Mucosa of rectum (tissue), 2 donors: ENCODE results near the gene IDUA.
"Not testable (repeated sequence)": the region's sequence is repeated elsewhere in the genome, so short reads cannot be mapped to it uniquely, and the experiment has no call there.

ENCODE experiments used
- H3K27ac ChIP-seq, 2 donors: one replicate each; pipeline ENCODE4 v1.7.0; 2013; ENCODE audit warnings: inconsistent platforms in 2 of 2, low read depth in 2 of 2, low read length in 2 of 2
- H3K27me3 ChIP-seq, 2 donors: one replicate each; pipeline ENCODE4 v1.7.0; 2013; ENCODE audit warnings: low read length in 2 of 2; ENCODE audit not compliant: control insufficient read depth in 2 of 2, insufficient read depth in 2 of 2
- H3K36me3 ChIP-seq, 2 donors: one replicate each; pipeline ENCODE4 v1.7.0; 2013; ENCODE audit warnings: low read length in 2 of 2; ENCODE audit not compliant: control insufficient read depth in 2 of 2, insufficient read depth in 2 of 2
- H3K4me1 ChIP-seq, 2 donors: one replicate each; pipeline ENCODE4 v1.7.0; 2013; ENCODE audit warnings: low read length in 2 of 2, mild to moderate bottlenecking in 1 of 2; ENCODE audit not compliant: control insufficient read depth in 2 of 2, insufficient read depth in 2 of 2
- H3K4me3 ChIP-seq, 2 donors: one replicate each; pipeline ENCODE4 v1.7.0; 2013; ENCODE audit warnings: low read length in 2 of 2
- H3K9ac ChIP-seq, 2 donors: one replicate each; pipeline ENCODE4 v1.7.0; 2013; ENCODE audit warnings: low read length in 2 of 2, low read depth in 1 of 2, mild to moderate bottlenecking in 1 of 2
- H3K9me3 ChIP-seq, 2 donors: one replicate each; pipeline ENCODE4 v1.7.0; 2013; ENCODE audit warnings: low read length in 2 of 2; ENCODE audit not compliant: control insufficient read depth in 2 of 2
- donor health status: healthy.
- donor health status: Normal muscosa, but diverticular disease.

The IDUA gene

GRCh38 chr4:986879-987623 is at the start of gene IDUA:
TSS of gene IDUA (plus strand) at chr4:987044. CDS start at chr4:987085, 41 bp downstream.
- no peaks in the 10 kb centered on the region for H3K36me3 ChIP-seq
- no peaks in the 10 kb centered on the region for H3K9me3 ChIP-seq
- no peaks in the 10 kb centered on the region for H3K27me3 ChIP-seq
- peaks cover 28 to 30% of the 10 kb centered on the region in 2 donors for H3K4me1 ChIP-seq
- peak within 1 kb of the TSS; percentile 39 to 56 for H3K27ac ChIP-seq
- peak within 1 kb of the TSS; percentile 75 to 81 for H3K9ac ChIP-seq
- peak within 1 kb of the TSS; percentile 72 to 84 for H3K4me3 ChIP-seq

- H3K9me3 ChIP-seq, H3K27me3 ChIP-seq, H3K27ac ChIP-seq, H3K36me3 ChIP-seq, H3K4me3 ChIP-seq, H3K4me1 ChIP-seq, H3K9ac ChIP-seq: not testable (repeated sequence)
These were observed 47.3 kb upstream of the IDUA start for GRCh38 chr4:939508-939907.

- no peaks in the 10 kb centered on the region for H3K36me3 ChIP-seq
- no peak overlapping the region for H3K27ac ChIP-seq
- H3K4me1 ChIP-seq: peaks cover 0 to 9% of the 10 kb centered on the region in 2 donors
- H3K4me3 ChIP-seq: no peak overlapping the region
- H3K9me3 ChIP-seq: no peaks in the 10 kb centered on the region
- H3K27me3 ChIP-seq: no peaks in the 10 kb centered on the region
- no peak overlapping the region for H3K9ac ChIP-seq
These were observed 41.4 kb upstream of the IDUA start for GRCh38 chr4:945274-946102.

GRCh38 chr4:946103-946450 is 40.8 kb upstream of the IDUA start:
- Histone ChIP-seq H3K27me3 (no peaks in the 10 kb centered on the region), H3K4me1 (peaks cover 0 to 9% of the 10 kb centered on the region in 2 donors), H3K9me3 (no peaks in the 10 kb centered on the region), H3K36me3 (no peaks in the 10 kb centered on the region), H3K9ac (no peak overlapping the region), H3K27ac (no peak overlapping the region), H3K4me3 (no peak overlapping the region)

GRCh38 chr4:946517-947471 is 40.0 kb upstream of the IDUA start:
- H3K9ac ChIP-seq: no peak overlapping the region
- H3K36me3 ChIP-seq: peaks cover 0 to 3% of the 10 kb centered on the region in 2 donors
- H3K27me3 ChIP-seq: no peaks in the 10 kb centered on the region
- no peak overlapping the region for H3K4me3 ChIP-seq
- H3K27ac ChIP-seq: no peak overlapping the region
- H3K4me1 ChIP-seq: peaks cover 0 to 9% of the 10 kb centered on the region in 2 donors
- H3K9me3 ChIP-seq: no peaks in the 10 kb centered on the region

- H3K4me1 ChIP-seq: peaks cover 0 to 9% of the 10 kb centered on the region in 2 donors
- H3K27ac ChIP-seq: no peak overlapping the region
- peaks cover 0 to 3% of the 10 kb centered on the region in 2 donors for H3K36me3 ChIP-seq
These were observed 39.3 kb upstream of the IDUA start for GRCh38 chr4:947491-947971.

GRCh38 chr4:948101-948935 is 38.5 kb upstream of the IDUA start:
- H3K36me3 ChIP-seq: peaks cover 0 to 3% of the 10 kb centered on the region in 2 donors
- H3K4me3 ChIP-seq: no peak overlapping the region
- H3K27me3 ChIP-seq: no peaks in the 10 kb centered on the region
- H3K9me3 ChIP-seq: no peaks in the 10 kb centered on the region
- H3K9ac ChIP-seq: no peak overlapping the region
- no peak overlapping the region for H3K27ac ChIP-seq
- peaks cover 0 to 9% of the 10 kb centered on the region in 2 donors for H3K4me1 ChIP-seq

More at GRCh38 chr4:947491-947971, 39.3 kb upstream of the IDUA start:
- H3K9ac ChIP-seq: no peak overlapping the region
- H3K27me3 ChIP-seq: no peaks in the 10 kb centered on the region
- H3K4me3 ChIP-seq: no peak overlapping the region
- no peaks in the 10 kb centered on the region for H3K9me3 ChIP-seq

GRCh38 chr4:948936-949300 is 37.9 kb upstream of the IDUA start:
- Histone ChIP-seq H3K36me3 (peaks cover 0 to 3% of the 10 kb centered on the region in 2 donors), H3K27ac (no peak overlapping the region), H3K9me3 (no peaks in the 10 kb centered on the region), H3K4me3 (no peak overlapping the region), H3K9ac (no peak overlapping the region), H3K4me1 (peaks cover 0 to 9% of the 10 kb centered on the region in 2 donors), H3K27me3 (no peaks in the 10 kb centered on the region)

- H3K36me3 ChIP-seq: peaks cover 0 to 3% of the 10 kb centered on the region in 2 donors
- H3K9ac ChIP-seq: no peak overlapping the region
- H3K4me3 ChIP-seq: no peak overlapping the region
- no peak overlapping the region for H3K27ac ChIP-seq
- H3K27me3 ChIP-seq: no peaks in the 10 kb centered on the region
- no peaks in the 10 kb centered on the region for H3K9me3 ChIP-seq
- H3K4me1 ChIP-seq: peaks cover 0 to 9% of the 10 kb centered on the region in 2 donors
These were observed 37.2 kb upstream of the IDUA start for GRCh38 chr4:949656-950055.
